Skin of body (tissue), 2 donors: ENCODE results near the gene TSC22D3. TPM values are rescaled to one million over a fixed set of nuclear protein-coding genes. Genes with fewer than 3 reads are reported as not detected.
"Not testable (repeated sequence)": the region's sequence is repeated elsewhere in the genome, so short reads cannot be mapped to it uniquely, and the experiment has no call there.

Source experiments
- DNase-seq: peaks from one replicate; lab custom pipeline; 2025; lab: John Stamatoyannopoulos, UW
- total RNA-seq: library from RNA; depleted of rRNA; stranded (reverse); fragments of >200 nt; gene quantifications from one replicate; pipeline ENCODE4 v1.2.3, GENCODE V29; 2014

Gene TSC22D3
- total RNA-seq: 51.0 TPM

DNA sequence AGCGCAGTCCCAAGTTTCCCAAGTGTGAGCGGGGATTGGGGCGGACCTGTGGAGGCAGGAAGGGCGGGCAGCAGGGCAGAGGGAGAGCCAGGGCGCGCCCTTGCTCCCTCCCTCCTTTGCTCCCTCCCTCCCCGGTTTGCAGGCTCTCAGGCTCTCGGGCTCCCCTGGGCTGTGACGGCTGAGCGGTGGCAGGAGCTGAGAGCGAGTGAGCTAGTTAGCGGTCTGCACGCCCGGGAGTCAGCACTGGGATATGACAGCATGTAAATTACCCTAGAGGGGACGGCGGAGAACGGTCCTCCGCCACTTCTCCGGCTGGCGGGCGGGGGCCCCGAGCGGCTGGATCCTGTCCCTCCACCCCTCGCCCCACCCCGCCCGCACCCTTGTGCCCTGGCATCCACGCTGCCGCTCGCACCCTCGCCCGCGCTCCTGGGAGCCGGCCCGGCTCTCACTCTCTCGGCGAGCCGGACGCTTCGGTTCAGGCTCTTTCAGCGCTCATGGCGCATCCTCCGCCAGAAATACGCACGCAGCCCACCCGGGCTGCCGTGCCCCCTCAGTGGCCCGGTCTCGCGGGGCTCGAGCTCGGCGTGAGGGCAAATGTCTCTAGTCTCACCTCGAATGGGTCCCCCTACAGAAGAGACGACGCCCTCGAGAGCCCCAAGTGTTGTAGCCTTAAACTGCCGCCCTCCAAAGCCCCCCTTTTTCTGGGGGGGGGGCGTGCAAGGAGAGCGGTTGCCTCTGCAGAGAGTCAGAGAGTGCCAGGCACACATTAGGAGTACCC, at the start of gene TSC22D3:
TSC22D3 (minus strand) TSS at position 54 of the 778 bp plus-strand sequence. CDS start 368 bp downstream, outside the sequence.
- peak; percentile 19 for DNase-seq

GRCh38 chrX:107823456-107823855, 47.9 kb upstream of the TSC22D3 start:
- peak; percentile 44 for DNase-seq

DNA sequence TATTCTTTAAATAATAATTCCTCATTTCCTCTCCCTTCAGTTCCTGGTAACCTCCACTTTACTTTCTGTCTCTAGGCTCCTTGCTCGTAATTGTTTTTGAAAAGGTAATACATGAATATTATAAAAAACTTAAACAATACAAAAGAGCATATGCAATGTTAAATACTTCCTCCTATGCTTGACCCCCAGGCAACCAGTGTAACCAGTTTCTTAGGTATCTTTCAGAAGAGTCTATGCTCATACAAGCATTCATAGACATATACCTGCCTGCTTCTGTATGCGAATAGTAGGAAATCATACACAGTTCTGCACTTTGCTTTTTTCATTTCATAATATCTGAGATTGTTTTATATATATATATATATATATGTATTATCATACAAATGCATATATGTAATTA, 47.5 kb upstream of the TSC22D3 start:
- DNase-seq: no peak

GRCh38 chrX:107818900-107819521, 43.4 kb upstream of the TSC22D3 start:
- no peak for DNase-seq

DNA sequence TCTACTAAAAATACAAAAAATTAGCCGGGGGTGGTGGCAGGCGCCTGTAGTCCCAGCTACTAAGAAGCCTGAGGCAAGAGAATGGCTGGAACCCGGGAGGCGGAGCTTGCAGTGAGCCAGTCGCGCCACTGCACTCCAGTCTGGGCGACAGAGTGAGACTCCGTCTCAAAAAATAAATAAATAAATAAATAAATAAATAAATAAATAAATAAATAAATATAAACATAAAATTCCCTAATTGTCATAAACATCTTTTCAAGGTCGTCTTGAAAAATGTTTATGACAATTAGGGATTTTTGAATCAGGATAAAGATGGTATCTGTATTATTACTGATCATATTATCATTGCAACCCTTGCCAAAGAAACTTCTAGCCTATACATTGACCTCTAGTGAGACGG, 34.5 kb upstream of the TSC22D3 start:
- DNase-seq: not testable (repeated sequence)

DNA sequence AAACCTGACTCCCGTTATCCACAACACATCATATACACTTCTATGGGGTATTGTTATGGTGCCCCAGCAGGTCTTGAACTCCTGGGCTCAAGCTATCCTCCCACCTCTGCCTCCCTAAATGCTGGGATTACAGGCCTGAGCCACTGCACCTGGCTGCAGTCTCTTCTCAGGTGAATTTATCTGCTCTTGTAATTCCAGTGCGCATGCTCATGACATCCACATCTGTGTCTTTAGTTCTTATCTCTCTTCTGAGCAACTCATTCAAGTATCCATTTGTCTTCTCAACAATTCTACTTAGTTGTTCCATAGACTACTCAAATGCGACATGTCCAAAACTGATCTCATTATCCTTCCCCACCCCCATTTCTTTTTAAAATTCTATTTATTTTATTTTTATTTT, 29.6 kb upstream of the TSC22D3 start:
- DNase-seq: no peak

DNA sequence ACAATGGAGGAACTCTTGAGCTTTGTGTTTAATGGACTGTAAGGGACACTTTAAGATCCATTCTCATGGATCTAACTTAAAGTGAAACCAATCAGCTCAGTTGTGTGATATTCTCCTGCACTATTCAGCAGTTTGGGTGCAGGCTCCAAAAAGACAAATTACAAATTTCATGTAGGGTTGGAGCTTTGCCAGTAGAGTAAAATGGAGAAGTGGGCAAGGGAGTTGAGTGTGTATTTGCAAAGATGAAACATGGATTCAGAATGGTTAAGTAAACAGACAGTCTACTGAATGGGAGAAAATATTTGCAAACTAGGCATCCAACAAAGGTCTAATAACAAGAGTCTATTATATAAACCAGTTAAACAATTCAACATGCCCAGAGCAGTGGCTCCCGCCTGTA, 28.8 kb upstream of the TSC22D3 start:
- no peak for DNase-seq

- no peak for DNase-seq
Measured at GRCh38 chrX:107787827-107788226, 12.2 kb upstream of the TSC22D3 start.

DNA sequence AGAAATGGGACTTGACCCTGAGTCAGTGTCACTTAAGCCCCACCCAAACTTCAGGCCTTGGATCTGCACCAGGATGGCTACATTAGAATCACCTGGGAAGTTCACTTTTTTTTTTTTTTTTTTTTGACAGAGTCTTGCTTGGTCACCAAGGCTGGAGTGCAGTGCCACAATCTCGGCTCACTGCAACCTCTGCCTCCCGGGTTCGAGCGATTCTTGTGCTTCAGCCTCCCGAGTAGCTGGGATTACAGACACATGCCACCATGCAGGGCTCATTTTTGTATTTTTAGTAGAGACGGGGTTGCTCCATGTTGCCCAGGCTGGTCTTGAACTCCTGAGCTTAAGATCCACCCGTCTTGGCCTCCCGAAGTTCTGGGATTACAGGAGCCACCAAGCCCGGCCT, 4.9 kb upstream of the TSC22D3 start:
- DNase-seq: no peak

GRCh38 chrX:107777536-107777832, 1.9 kb upstream of the TSC22D3 start, which contains the start of gene NCBP2L:
Gene NCBP2L, plus strand, starts transcription at chrX:107777733. Its CDS starts 16,488 bp downstream, at chrX:107794221.
- no peak for DNase-seq

DNA sequence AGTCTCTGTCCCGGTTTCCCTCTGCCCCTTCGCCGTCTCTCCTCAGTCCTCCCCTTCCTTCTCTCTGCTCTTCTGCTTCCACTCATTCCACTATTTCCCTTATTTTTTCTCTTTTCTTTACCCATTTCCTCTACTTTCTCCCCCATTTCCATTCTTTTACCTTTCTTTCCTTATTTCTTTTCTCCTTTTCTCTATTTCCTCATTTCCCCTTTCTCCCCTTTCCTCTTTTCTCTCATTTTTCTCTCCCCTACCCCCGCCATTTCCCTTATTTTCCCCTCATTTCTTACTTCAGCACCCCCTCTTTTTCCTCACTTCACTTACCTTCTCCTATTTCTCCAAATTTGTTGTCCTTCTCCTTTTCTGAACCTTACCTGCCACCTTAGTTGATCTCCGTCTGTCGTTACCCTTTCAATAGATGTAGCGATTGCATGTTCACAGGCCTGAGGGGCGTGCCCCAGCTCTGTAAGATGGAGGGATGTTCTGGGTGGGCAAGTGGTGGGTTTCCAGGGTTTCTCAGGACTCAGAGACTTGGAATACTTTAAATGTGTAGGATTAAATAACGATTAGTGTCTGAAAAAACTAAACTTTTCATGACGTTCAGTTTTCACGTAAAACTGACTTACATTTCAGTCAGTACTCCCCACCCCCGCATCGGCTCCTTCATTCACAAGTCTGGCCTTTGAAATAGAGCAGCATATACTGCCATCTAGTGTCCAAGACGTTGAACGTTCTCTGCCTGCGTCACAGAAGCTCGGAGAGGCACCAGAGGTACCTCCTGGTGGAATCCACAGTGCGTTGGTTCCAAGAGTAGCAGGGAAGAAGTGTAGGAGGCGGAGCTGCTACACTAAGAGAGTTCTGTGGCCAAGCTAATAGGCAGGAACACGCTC, 1.3 kb upstream of the TSC22D3 start:
- DNase-seq: peak; percentile 63

DNA sequence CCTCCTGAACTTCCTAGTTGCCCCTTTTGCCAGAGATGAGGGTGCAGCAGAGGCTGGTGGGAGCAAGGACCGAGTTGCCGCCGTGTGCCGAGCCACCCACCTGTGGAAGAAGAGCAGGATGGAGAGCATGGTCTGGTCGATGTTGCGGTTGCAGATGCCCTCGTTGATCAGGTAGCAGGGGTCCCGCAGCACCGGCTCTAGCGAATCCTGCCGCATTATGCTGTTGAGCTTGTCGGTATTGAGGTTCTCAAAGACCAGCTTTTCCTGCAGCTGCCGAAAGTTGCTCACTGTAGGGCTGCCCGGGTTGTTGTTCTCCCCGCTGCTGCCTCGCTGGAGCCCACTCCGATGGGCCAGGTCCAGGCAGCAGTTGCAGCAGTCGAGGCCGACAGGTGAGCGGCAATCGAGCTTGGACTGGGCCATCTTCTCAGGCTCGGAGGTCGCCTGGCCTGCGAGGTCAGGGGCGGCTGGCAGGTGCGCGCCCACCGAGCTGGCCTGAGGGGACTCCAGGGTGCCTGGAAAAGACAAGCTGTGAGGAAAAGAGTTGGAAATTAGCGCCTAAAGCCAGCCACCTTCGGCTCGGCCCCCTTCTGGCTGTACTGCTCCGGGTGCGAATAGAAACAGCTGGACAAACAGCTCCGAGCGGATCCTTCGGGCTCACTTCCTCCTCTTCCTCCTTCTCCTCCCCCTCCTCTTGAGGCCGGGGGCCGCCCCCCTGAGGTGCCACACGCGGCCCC, 420 bp downstream of the TSC22D3 start:
- DNase-seq: no peak

DNA sequence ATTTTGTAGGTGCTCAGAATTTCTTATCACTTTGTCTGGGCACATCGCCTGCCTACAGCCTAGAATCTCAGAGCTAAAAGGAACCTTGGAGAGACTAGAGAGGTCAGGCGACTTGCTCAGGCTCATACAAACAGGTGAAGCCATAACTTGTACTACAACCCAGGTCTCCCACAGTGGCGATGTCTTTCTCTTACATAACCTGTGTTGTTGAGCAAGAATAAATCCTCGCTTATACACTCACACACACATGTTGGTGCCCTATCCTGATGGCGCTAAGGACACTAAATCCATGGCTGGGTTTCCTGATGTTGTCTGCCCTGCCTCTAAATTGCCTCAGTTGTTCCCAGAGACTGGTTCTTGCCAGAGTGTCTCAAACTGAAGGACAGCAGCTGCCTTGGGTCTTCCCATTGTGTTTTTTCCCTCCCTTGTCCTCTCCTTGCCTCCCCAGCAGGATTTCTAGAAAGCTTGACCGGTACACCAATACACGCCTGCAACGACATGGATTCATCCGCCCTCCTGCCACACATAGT, 1.6 kb downstream of the TSC22D3 start:
- no peak for DNase-seq

DNA sequence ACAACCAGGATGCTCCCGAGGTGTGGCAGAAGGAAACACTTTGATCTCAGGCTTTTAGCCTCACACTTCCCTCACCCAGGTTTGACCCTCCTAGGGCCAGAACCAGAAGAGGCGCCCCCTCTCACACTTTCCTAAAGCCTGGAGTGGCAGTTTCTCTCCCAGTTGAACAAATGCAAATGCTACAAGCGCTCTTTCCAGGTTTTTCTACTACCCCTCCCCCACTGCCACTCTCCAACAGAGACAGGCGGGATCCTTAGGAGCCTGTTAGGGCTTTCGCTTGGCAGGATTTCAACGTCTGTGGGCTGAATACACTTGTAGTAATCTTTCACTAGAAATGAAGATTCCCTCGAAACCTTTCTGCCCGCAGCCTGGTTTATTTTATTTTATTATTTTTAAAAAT, 2.4 kb downstream of the TSC22D3 start:
- DNase-seq: no peak

DNA sequence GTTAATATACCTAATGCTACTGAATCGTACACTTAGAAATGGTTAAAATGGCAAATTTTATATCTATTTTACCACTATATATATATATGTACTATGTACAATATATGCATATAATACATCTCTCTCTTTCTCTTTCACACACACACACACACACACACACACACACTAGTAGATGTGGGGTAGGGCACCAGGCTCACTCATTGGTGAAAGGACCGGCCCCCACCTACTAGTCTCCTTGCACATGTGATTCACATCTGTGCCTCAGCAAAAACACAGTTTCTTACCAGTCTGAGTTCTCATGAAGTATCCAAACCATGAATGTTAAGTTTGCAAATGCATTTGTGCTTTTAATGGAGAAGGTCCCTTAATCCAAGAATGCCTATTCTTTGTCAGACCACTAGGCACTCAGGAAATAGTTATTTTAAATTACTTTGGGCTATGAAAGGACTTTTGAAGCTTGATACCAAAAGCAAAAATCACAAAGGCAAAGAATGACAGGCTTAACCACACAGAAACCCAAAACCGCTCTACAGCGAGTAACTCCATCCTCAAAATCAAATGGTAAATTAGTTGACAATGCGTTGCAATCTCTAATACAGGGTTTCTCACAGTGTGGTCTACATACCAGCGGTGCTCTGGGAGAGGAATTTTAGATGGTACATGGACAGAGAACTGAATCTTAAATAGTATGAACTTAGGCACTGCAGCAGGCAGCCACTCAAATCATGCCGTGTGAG, 5.8 kb downstream of the TSC22D3 start:
- DNase-seq: no peak

GRCh38 chrX:107768051-107768450, 7.5 kb downstream of the TSC22D3 start:
- no peak for DNase-seq

GRCh38 chrX:107766470-107767150, 9.0 kb downstream of the TSC22D3 start:
- DNase-seq: peak; percentile 27

DNA sequence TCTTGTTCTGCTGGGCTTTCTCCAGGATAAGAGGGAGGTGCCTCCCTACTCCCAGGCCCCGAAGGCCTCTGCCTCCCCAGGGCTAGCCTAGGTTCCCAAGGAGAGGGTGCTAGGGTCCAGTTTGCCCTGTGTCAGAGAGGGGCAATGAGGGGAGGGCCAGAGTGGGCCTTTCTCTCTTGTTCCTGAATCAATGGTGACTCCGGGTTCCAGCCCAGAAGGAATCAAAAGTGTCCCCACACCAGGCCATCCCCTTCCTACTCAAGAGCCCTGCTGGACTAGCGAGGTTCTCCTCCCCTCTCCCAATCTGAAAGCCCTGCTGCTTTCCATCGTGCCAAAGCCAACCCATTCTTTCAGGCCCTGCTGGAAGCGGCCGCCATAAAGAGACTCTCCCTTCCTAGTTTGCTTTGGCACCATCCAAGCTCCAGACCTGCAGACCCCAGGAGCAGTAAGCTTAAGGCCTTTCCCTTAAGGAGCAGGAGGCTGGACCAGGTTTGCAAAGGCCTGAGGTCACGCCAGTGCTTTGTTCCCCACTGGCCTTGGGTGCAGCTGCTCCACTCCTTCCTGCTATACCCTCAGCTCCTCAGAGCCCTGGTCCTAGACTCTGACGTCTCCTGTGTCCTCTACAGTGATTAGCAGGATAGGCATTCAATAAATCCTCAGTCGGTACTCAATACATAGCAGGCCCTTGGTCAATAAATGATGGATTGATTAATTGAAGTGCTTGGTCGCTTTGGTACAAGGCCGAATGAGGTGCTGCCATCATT, 10.6 kb downstream of the TSC22D3 start:
- DNase-seq: no peak

GRCh38 chrX:107763647-107764046, 11.9 kb downstream of the TSC22D3 start:
- no peak for DNase-seq
